ENCODE results near the gene ZNF862.

Gene ZNF862

GRCh38 chr7:149855361-149856305, 17.5 kb downstream of the ZNF862 start:
- DNase-seq (ENCODE audit: low read depth, low spot score), result no peak
- H3K27me3 ChIP-seq (ENCODE audit: control insufficient read depth, insufficient read depth, low read length), result no peaks in the 10 kb centered on the region
- H3K4me1 ChIP-seq (ENCODE audit: control insufficient read depth, insufficient read depth, low read length), result peaks cover 5% of the 10 kb centered on the region
- WGBS (ENCODE audit: insufficient coverage, insufficient read length), result no CpG with 5 or more reads among the region's 16 CpGs
- H3K4me3 ChIP-seq (ENCODE audit: low read length), result no peak overlapping the region
- no peaks in the 10 kb centered on the region for H3K9me3 ChIP-seq (ENCODE audit: control insufficient read depth, insufficient read depth, low read length)
- no peaks in the 10 kb centered on the region for H3K36me3 ChIP-seq (ENCODE audit: control insufficient read depth, insufficient read depth, low read length)
- H3K27ac ChIP-seq (ENCODE audit: low read length), result no peak overlapping the region

GRCh38 chr7:149856583-149856982, 18.4 kb downstream of the ZNF862 start:
- DNase-seq (ENCODE audit: low read depth, low spot score), result no peak
- Histone ChIP-seq H3K27me3 (ENCODE audit: control insufficient read depth, insufficient read depth, low read length) (no peaks in the 10 kb centered on the region), H3K9me3 (ENCODE audit: control insufficient read depth, insufficient read depth, low read length) (no peaks in the 10 kb centered on the region), H3K4me1 (ENCODE audit: control insufficient read depth, insufficient read depth, low read length) (peaks cover 5% of the 10 kb centered on the region), H3K36me3 (ENCODE audit: control insufficient read depth, insufficient read depth, low read length) (no peaks in the 10 kb centered on the region), H3K4me3 (ENCODE audit: low read length) (no peak overlapping the region), H3K27ac (ENCODE audit: low read length) (no peak overlapping the region)
- WGBS (ENCODE audit: insufficient coverage, insufficient read length), result no CpG with 5 or more reads among the region's 8 CpGs

GRCh38 chr7:149859369-149859768, 21.2 kb downstream of the ZNF862 start:
- Histone ChIP-seq H3K36me3 (ENCODE audit: control insufficient read depth, insufficient read depth, low read length) (no peaks in the 10 kb centered on the region), H3K4me3 (ENCODE audit: low read length) (no peak overlapping the region), H3K9me3 (ENCODE audit: control insufficient read depth, insufficient read depth, low read length) (no peaks in the 10 kb centered on the region), H3K27ac (ENCODE audit: low read length) (no peak overlapping the region), H3K4me1 (ENCODE audit: control insufficient read depth, insufficient read depth, low read length) (peaks cover 5% of the 10 kb centered on the region), H3K27me3 (ENCODE audit: control insufficient read depth, insufficient read depth, low read length) (no peaks in the 10 kb centered on the region)
- no CpG with 5 or more reads among the region's 6 CpGs for WGBS (ENCODE audit: insufficient coverage, insufficient read length)
- DNase-seq (ENCODE audit: low read depth, low spot score), result no peak

- H3K9me3 ChIP-seq (ENCODE audit: control insufficient read depth, insufficient read depth, low read length), result no peaks in the 10 kb centered on the region
- no peak overlapping the region for H3K27ac ChIP-seq (ENCODE audit: low read length)
- H3K27me3 ChIP-seq (ENCODE audit: control insufficient read depth, insufficient read depth, low read length), result no peaks in the 10 kb centered on the region
- no peaks in the 10 kb centered on the region for H3K36me3 ChIP-seq (ENCODE audit: control insufficient read depth, insufficient read depth, low read length)
- peaks cover 3% of the 10 kb centered on the region for H3K4me1 ChIP-seq (ENCODE audit: control insufficient read depth, insufficient read depth, low read length)
- DNase-seq (ENCODE audit: low read depth, low spot score), result no peak
- no CpG with 5 or more reads among the region's 4 CpGs for WGBS (ENCODE audit: insufficient coverage, insufficient read length)
- H3K4me3 ChIP-seq (ENCODE audit: low read length), result no peak overlapping the region
These were observed 21.7 kb downstream of the ZNF862 start for GRCh38 chr7:149859876-149860275.

- DNase-seq (ENCODE audit: low read depth, low spot score), result no peak
- H3K27ac ChIP-seq (ENCODE audit: low read length), result no peak overlapping the region
- no peaks in the 10 kb centered on the region for H3K27me3 ChIP-seq (ENCODE audit: control insufficient read depth, insufficient read depth, low read length)
- no peaks in the 10 kb centered on the region for H3K9me3 ChIP-seq (ENCODE audit: control insufficient read depth, insufficient read depth, low read length)
- no CpG with 5 or more reads among the region's 45 CpGs for WGBS (ENCODE audit: insufficient coverage, insufficient read length)
- no peaks in the 10 kb centered on the region for H3K36me3 ChIP-seq (ENCODE audit: control insufficient read depth, insufficient read depth, low read length)
- H3K4me3 ChIP-seq (ENCODE audit: low read length), result no peak overlapping the region
- H3K4me1 ChIP-seq (ENCODE audit: control insufficient read depth, insufficient read depth, low read length), result no peaks in the 10 kb centered on the region
These were observed 22.9 kb downstream of the ZNF862 start for GRCh38 chr7:149860821-149861727.

GRCh38 chr7:149861728-149862045, 23.5 kb downstream of the ZNF862 start:
- Histone ChIP-seq H3K4me3 (ENCODE audit: low read length) (no peak overlapping the region), H3K4me1 (ENCODE audit: control insufficient read depth, insufficient read depth, low read length) (no peaks in the 10 kb centered on the region), H3K36me3 (ENCODE audit: control insufficient read depth, insufficient read depth, low read length) (no peaks in the 10 kb centered on the region), H3K9me3 (ENCODE audit: control insufficient read depth, insufficient read depth, low read length) (no peaks in the 10 kb centered on the region), H3K27me3 (ENCODE audit: control insufficient read depth, insufficient read depth, low read length) (no peaks in the 10 kb centered on the region), H3K27ac (ENCODE audit: low read length) (no peak overlapping the region)
- no peak for DNase-seq (ENCODE audit: low read depth, low spot score)
- no CpG with 5 or more reads among the region's 16 CpGs for WGBS (ENCODE audit: insufficient coverage, insufficient read length)

- no peaks in the 10 kb centered on the region for H3K36me3 ChIP-seq (ENCODE audit: control insufficient read depth, insufficient read depth, low read length)
- DNase-seq (ENCODE audit: low read depth, low spot score), result no peak
- no peaks in the 10 kb centered on the region for H3K27me3 ChIP-seq (ENCODE audit: control insufficient read depth, insufficient read depth, low read length)
- no peaks in the 10 kb centered on the region for H3K4me1 ChIP-seq (ENCODE audit: control insufficient read depth, insufficient read depth, low read length)
- no peak overlapping the region for H3K27ac ChIP-seq (ENCODE audit: low read length)
- no peaks in the 10 kb centered on the region for H3K9me3 ChIP-seq (ENCODE audit: control insufficient read depth, insufficient read depth, low read length)
- H3K4me3 ChIP-seq (ENCODE audit: low read length), result no peak overlapping the region
- no CpG with 5 or more reads among the region's 18 CpGs for WGBS (ENCODE audit: insufficient coverage, insufficient read length)
These were observed 24.0 kb downstream of the ZNF862 start for GRCh38 chr7:149862156-149862555.

- no peak for DNase-seq (ENCODE audit: low read depth, low spot score)
- H3K9me3 ChIP-seq (ENCODE audit: control insufficient read depth, insufficient read depth, low read length), result no peaks in the 10 kb centered on the region
- no peaks in the 10 kb centered on the region for H3K4me1 ChIP-seq (ENCODE audit: control insufficient read depth, insufficient read depth, low read length)
- no peaks in the 10 kb centered on the region for H3K27me3 ChIP-seq (ENCODE audit: control insufficient read depth, insufficient read depth, low read length)
- WGBS (ENCODE audit: insufficient coverage, insufficient read length), result no CpG with 5 or more reads among the region's 4 CpGs
- no peaks in the 10 kb centered on the region for H3K36me3 ChIP-seq (ENCODE audit: control insufficient read depth, insufficient read depth, low read length)
- no peak overlapping the region for H3K27ac ChIP-seq (ENCODE audit: low read length)
- no peak overlapping the region for H3K4me3 ChIP-seq (ENCODE audit: low read length)
These were observed 25.3 kb downstream of the ZNF862 start for GRCh38 chr7:149863500-149863899.

- no peak overlapping the region for H3K4me3 ChIP-seq (ENCODE audit: low read length)
- no peak overlapping the region for H3K27ac ChIP-seq (ENCODE audit: low read length)
- no peaks in the 10 kb centered on the region for H3K27me3 ChIP-seq (ENCODE audit: control insufficient read depth, insufficient read depth, low read length)
- H3K36me3 ChIP-seq (ENCODE audit: control insufficient read depth, insufficient read depth, low read length), result no peaks in the 10 kb centered on the region
- no CpG with 5 or more reads among the region's 8 CpGs for WGBS (ENCODE audit: insufficient coverage, insufficient read length)
- no peak for DNase-seq (ENCODE audit: low read depth, low spot score)
- H3K4me1 ChIP-seq (ENCODE audit: control insufficient read depth, insufficient read depth, low read length), result no peaks in the 10 kb centered on the region
- H3K9me3 ChIP-seq (ENCODE audit: control insufficient read depth, insufficient read depth, low read length), result no peaks in the 10 kb centered on the region
These were observed 25.8 kb downstream of the ZNF862 start for GRCh38 chr7:149864023-149864422.

GRCh38 chr7:149864751-149865150, 26.6 kb downstream of the ZNF862 start:
- no peak for DNase-seq (ENCODE audit: low read depth, low spot score)
- H3K27me3 ChIP-seq (ENCODE audit: control insufficient read depth, insufficient read depth, low read length), result no peaks in the 10 kb centered on the region
- no peak overlapping the region for H3K27ac ChIP-seq (ENCODE audit: low read length)
- H3K9me3 ChIP-seq (ENCODE audit: control insufficient read depth, insufficient read depth, low read length), result no peaks in the 10 kb centered on the region
- H3K4me3 ChIP-seq (ENCODE audit: low read length), result no peak overlapping the region
- no peaks in the 10 kb centered on the region for H3K4me1 ChIP-seq (ENCODE audit: control insufficient read depth, insufficient read depth, low read length)
- no CpG with 5 or more reads among the region's 12 CpGs for WGBS (ENCODE audit: insufficient coverage, insufficient read length)
- no peaks in the 10 kb centered on the region for H3K36me3 ChIP-seq (ENCODE audit: control insufficient read depth, insufficient read depth, low read length)
